GM23248 (cell line): Measurements from ENCODE around the gene FCN2.

Experiments
- EZH2 ChIP-seq: fragments of 200-600 bp; sonication (generic); IDR thresholded peaks from 2 replicates; pipeline ENCODE4 v1.6.1; 2018; ENCODE audit warnings: antibody characterized with exemption, mild to moderate bottlenecking; ENCODE audit not compliant: insufficient read depth, poor library complexity, severe bottlenecking
- EZH2phosphoT487 ChIP-seq: fragments of 200-600 bp; sonication (generic); IDR thresholded peaks from 2 replicates; pipeline ENCODE4 v1.6.1; 2018; ENCODE audit warnings: antibody characterized with exemption, moderate library complexity, mild to moderate bottlenecking, low read depth; ENCODE audit not compliant: insufficient read depth

DNA sequence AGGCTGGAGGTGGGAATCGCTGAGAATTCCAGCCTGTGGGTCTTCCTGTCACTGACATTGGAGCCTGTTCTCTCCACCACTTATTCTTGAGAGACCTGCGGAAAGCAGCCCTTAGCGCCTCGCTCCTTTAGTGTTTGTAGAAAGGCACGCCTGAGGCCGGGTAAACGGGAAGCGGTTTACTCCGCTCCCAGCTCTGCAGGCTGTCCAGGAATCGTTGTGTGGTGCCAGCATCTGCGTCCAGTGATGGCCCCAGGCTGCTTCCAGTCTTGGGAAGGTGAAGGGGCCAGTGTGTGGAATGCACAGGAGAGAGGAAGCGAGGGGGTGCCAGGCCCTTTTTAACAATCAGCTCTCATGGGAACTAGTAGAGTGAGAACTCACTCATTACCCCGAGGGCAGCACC is 44.6 kb upstream of the FCN2 start:
- TF ChIP-seq EZH2 (no peak), EZH2phosphoT487 (no peak)
